IPS-11a (cell line): ENCODE data around the gene TSHR.
"Not testable (repeated sequence)": the region's sequence is repeated elsewhere in the genome, so short reads cannot be mapped to it uniquely, and the experiment has no call there.

Source experiments
- H3K4me3 ChIP-seq: one replicate; pipeline ENCODE4 v1.5.1; 2013; ENCODE audit warnings: low read depth, low read length, control low read depth

Gene TSHR

DNA sequence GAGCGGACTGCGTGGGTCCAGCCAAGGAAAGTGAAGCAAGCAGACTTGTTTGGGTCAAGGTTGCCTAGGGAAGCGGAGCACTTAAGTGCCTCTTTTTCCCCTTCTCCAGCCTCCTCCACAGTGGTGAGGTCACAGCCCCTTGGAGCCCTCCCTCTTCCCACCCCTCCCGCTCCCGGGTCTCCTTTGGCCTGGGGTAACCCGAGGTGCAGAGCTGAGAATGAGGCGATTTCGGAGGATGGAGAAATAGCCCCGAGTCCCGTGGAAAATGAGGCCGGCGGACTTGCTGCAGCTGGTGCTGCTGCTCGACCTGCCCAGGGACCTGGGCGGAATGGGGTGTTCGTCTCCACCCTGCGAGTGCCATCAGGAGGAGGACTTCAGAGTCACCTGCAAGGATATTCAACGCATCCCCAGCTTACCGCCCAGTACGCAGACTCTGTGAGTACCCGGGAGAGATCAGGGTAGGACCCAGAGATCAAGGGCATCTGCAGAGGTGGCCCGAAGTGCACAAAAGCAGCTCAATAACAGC, at the start of gene TSHR:
TSS of gene TSHR (plus strand) at position 206 of the 526 bp plus-strand sequence. CDS start at position 266, 60 bp downstream.
- H3K4me3 ChIP-seq, result peak within 1 kb of the TSS; percentile 51

DNA sequence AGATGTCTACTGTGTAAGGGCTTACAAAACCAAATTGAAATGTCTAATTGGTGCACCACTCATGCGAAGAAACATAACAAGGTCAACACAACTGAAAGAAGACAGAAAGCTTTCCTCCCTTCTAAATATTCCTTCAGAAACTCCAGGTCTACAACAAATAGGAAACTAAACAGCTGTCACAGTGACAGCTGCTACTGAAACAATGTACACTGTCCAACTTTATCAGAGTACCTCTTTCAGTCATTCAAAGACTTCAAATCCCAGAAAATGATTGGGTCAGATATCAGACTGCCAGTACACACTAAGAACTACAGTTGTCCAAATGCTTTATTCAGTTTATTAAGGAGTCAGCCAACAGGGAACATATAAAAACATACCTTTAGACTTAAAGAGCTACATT, 49.1 kb upstream of the TSHR start:
- no peak overlapping the region for H3K4me3 ChIP-seq

DNA sequence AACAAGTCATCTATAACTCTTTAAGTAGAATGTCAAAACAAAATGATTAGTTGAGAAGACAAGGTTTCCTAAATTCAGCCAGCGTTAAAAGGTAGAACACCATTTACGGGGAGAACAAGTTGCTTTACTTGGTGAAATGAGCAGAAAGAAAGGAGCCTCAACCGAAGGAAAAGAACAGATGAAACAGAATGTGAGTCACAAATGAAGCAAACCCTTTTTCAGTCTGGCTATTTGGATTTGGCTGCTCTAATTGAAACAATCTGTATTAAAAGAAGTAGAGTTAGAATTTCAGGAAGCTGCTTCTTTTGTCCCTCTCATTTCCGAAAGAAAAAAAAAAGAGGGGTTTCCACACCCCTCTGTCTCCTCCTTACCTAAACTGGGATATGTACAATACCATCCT, 48.5 kb upstream of the TSHR start:
- H3K4me3 ChIP-seq, result no peak overlapping the region

DNA sequence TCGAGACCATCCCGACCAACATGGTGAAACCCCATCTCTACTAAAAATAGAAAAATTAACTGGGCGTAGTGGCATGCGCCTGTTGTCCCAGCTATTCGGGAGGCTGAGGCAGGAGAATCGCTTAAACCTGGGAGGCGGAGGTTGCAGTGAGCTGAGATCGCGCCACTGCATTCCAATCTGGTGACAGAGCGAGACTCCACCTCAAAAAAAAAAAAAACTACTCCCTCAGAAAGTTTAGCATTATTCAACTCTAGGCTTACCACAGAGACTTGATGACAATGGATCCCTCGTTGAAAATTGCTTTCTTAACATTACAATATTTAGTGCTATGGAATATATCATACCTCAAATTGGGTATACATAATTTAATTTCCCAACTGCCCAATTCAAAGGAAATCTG, 43.4 kb upstream of the TSHR start:
- H3K4me3 ChIP-seq, result not testable (repeated sequence)

DNA sequence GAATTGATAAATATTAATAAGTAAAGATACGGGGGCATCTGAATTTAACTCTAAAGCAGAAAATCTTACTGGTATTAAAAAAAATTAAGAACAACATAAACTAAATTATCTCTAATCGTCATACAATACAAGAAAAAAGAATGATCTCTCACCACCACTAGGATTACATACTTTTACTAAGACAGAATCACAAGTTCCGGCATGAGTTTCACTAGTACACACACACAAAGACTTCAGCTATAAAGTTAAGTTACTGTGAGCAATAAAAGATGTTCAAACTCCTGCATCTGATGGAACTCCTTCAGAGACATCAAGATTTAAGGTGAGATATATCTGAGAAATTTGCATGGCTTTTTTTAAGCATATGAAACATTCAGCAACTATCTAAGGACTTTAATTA, 35.8 kb upstream of the TSHR start:
- no peak overlapping the region for H3K4me3 ChIP-seq

DNA sequence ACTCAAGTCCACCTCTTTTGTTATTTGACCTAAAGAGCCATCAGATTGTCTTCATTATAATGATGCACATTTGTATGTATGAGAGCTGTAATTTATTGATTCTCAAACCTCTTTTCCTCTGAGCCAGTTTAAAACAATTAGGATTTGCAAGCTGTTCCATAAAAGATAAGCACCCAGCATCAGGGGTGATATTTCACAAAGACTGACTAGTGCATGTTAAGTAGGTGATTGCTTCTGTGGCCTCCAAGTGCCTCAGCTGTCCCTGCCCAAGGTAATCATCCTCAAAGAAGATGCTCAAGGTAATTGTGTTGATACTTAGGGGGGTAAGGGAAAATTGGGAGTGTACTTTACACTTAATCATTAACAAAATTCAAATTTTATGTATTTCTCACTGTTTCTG, 32.1 kb upstream of the TSHR start:
- no peak overlapping the region for H3K4me3 ChIP-seq

DNA sequence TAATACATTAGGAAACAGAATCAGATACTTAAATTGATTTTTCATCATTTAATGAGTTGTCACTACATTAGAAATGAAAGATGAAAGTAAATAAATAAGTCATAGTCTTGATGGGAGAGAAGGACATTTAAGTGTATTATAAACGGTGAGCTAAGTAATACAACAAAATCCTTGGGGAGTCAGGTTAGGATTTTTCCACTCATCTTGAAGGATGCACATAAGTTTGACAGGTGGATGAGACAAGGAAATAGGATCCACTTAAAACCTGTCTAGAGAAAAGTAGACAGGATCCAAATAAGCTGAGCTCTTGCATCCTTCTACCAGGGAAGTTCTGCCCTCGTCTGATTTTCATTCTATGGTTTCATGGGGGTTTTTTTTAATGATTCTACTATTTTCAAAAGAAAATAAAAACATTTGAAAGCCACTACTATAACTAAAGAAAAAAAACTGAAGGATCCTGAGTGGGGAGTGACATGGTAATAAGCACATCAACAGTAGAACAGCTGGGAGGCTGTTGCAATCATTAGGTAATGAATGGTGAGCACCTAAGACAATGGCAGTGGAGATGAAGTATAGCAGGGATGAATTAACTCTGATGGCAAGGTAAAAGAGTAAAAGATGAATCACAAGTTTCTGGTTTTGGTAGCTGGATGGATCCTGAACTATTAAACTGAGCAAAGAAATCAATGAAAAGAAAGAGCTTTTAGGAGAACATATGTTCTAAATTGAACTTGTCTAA, 30.9 kb upstream of the TSHR start:
- no peak overlapping the region for H3K4me3 ChIP-seq

DNA sequence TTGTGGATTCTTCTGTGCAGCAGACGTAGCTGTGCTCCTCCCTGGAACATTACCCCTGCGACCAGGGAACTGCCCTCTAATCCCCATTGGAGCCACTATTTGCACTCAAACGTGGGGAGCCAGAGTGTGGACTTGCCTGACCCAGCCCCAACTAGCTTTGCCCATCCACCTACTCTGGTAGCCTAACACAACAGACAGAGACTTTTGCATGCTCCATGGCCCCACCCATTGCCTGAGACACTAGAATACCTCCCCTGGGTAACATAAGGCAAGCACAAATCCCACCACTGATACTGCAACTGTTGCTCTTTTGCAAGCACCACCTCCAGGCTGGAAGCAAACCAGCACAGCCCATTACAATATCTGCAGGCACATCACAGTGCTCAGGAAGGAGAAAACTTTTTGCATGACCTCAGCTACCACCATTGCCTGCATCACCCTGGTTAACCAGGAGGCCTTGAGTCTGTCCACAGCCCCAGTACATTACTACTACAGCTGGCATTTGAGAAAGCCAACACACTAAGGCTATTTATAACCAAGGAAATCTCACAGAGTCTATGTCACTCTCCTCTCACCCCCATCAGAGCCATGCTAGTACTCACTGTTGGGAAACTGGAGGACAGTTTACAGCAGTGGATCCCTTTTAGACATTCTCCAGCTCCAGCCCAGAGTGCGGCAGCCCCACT, 28.9 kb upstream of the TSHR start:
- H3K4me3 ChIP-seq, result no peak overlapping the region

DNA sequence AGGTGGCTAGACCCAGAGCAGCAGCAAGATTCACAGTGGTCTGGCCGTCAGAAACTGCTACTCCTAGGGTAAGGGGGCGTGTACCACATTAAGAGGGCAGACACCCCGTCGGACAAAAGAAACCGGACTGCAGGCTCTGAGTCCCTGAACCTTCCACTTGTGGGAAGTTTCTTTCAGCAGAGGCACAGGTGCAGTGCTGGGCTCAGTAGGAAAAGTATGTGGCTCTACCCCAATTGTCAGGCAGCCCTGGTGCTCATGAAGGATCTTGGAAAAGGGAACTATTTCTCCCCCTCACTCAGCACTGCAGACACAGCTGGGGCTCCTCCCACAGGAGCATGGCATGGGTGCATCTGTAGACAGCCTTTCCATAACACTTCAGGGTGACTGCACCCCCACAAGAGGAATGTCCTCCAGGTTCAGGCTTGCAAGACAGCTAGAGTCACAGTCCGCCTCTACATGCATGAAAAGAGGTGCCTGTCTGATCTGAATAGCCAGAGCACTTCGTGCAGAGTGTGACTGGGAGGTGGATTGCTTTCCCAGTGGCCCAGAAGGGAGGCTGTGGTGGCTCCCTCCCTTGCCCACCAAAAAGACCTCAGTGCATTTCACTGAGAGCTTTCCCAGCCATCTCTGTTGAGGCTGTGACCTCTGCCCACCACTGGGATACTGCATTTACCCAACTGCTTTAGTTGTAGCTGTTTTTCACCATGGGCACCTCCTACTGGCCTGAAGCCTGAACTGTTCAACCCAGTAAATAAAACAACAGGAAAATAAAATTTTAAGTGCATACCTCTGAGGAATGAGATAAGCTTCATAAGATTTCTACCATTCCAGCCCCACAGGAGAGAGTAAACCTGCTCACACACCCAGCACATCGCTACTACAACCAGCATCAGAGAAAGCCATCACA, 28.1 kb upstream of the TSHR start:
- H3K4me3 ChIP-seq, result no peak overlapping the region

DNA sequence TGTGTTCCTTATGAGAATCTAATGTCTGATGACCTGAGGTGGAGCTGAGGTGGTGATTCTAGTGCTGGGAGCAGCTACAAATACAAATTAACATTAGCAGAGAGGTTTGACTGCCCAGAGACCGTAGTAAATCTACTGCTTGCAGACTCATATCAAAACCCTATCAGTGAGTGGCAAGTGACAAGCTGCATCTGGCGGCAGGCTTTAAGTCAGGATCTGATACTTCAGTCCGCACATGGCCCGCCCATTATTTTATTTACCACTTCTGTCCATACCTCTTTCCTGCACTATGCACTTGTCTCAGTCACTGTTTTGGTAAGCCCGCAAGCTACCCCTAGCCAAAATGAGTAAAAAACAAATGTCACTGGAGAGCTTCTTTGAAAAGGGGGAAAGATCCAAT, 25.3 kb upstream of the TSHR start:
- H3K4me3 ChIP-seq, result no peak overlapping the region

DNA sequence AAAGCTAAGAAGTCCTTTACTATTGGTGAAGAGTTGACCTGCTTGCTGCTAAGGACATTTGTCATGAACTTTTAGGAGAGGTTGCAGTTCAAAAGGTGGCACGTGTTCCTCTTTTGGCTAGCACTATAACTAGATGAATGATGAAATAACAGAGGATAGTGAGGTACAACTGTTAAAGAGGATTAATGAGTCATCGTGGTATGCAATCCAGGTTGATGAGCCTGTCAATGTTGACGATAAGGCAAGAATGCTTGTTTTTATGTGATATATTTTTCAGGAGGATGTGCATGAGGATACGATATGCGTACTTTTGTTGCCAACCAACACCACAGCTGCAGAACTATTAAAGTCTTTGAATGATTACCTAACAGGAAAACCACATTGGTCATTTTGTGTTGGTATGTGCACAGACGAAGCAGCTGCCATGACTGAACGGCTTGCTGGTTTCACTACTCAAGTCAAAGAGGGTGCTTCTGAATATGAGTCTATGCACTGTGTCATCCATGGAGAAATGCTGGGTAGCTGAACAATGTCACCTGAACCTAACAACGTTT, 24.5 kb upstream of the TSHR start:
- H3K4me3 ChIP-seq, result no peak overlapping the region

DNA sequence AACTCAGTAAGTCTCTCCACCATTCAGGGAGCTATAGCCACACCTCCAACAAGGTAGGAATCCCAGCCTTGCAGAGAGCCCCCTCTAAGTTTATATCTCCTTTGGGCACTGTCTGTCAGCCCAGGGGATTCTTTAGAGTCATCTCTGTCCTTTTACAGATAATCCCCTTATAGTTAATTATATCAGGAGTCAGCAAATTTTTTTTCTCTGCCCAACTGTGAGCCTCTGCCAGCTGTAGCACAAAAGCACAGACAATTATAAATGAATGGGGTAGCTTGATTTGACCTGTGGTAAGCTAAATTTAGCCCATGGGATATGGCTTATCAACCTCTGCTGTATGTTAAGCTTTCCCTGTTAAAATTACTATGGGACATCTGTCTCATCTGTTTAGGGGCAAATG, 22.1 kb upstream of the TSHR start:
- H3K4me3 ChIP-seq, result no peak overlapping the region

DNA sequence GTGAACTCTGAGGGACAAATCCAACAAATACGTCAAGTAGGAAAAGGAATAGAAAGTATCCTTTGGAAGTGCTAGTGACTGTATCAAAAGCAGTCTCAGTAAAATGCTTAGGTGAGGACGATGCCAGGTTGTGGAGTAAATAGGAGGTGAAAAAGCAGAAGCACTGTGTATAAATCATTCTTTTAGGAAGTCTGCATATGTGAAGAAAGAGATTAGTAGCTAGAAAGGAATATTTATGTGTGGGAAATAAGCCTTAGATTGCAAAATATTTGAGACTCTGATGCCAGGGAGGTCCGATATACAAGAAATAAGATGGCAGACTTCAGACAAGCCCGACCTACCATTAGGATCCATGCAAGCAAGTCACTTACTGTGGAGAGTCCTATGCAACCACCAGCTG, 21.7 kb upstream of the TSHR start:
- no peak overlapping the region for H3K4me3 ChIP-seq

DNA sequence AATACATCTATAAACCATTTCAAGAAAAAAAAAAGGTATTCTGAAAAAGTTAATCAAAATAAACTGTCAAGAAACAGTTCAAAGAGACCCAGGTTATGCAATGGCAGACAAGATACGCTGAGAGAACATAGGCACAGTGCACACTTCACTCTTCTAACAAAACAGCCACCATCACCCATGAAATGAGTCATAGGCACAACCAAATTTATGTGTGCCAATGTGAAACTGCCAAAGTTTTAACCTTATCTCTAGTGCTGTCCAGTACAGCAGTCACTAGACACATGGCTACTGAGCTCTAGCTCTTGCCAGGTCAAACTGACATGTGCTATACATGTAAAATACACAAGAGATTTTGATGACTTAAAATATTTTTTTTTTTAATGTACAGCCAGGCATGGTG, 15.3 kb upstream of the TSHR start:
- no peak overlapping the region for H3K4me3 ChIP-seq

DNA sequence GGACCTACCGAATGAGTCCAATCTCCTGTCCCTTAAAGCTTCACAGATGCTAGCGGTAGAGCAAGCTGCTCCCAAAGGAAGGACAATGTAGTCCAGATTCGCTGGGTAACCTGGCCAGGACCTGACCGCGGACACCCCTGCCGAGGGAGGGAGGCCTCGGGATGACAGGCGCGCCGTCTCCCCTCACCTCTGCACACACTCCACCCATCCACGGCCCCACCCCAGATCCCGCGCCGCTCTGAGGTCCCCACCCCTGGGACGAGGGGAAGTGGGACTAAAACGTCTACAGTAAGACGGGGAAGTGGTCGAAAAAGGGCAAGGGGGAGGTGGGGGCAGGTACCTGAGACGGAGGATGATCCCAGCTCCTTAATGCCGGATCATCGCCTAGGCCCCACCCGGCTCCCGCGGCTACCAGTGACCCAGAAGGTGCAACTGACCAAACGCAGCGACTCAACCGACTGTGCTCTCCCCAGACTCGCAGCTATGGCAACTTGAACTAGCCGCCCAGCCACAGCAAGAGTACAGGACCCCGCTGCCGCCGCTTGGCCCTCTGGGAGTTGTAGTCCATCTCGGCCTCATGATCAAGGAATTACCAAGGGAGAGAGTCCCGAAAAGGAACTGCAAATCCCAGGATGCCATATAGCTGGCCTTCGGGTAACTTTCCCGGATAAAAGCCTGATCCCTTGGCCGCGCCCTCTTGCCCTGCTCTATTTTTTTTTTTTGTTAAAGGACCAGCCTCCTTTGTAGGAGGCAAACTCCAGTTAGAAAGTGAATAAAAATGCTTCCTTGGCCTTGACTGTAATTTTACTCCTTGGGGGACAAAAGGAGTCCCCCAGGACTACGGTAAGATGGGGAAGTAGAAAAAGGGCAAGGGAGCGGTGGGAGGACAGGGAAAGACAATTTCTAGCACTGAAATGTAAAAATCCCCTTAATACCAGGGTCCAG, 13.9 kb upstream of the TSHR start, which contains the start of gene CEP128:
TSS of gene CEP128 (minus strand) at position 498 of the 945 bp plus-strand sequence.
- H3K4me3 ChIP-seq, result peak within 1 kb of the TSS; percentile 94

DNA sequence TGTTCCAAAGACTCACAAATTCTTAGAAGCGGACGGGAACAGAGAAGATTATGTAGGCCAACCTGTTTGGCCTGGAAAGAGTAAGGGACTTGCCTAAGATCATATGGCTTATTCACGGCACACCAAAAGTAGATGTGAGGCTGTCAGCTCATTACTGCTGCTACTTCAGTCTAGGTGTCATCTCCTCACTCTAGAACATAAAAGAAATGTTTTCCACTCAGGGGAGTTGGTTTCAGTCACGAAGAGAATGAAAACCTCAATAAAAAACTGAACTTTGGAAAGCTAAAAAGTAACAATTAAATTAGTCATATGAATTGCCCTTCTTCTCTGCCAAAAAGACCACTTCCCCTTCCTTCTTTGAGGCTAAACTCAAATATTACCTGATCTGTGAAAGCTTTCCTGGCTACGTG, 13.2 kb upstream of the TSHR start:
- peak overlapping the region; percentile 94 for H3K4me3 ChIP-seq

DNA sequence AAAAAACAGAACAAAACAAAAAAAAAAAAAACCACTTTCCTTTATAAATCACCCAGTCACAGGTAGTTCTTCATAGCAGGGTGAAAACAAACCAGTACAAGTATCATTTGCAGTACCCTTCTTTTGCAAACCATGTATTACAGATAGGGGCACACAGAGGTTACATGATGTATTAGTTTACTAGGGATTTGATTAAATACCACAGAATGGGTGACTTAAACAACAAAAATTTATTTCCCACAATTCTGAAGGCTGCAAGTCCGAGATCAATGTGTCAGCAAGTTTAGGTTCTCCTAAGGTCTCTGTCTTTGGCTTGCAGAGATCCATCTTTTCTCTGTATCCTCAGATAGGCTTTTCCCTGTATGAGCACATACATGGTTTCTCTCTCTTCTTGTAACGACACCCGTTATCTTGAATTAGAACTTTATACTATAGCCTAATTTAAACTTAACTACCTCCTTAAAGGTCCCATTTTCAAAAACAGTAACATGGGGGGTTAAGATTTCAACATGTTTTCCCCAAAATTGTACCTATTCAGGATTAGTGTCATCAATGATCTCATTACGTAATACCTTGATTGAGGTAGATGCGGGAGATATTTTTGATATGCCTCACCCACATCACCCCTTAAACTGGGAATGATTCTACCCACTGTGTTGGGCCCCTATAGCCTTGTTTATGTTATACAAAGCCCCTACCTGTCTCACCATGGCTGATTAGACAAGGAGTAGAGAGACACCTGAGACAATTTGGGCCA, 10.4 kb upstream of the TSHR start:
- no peak overlapping the region for H3K4me3 ChIP-seq

DNA sequence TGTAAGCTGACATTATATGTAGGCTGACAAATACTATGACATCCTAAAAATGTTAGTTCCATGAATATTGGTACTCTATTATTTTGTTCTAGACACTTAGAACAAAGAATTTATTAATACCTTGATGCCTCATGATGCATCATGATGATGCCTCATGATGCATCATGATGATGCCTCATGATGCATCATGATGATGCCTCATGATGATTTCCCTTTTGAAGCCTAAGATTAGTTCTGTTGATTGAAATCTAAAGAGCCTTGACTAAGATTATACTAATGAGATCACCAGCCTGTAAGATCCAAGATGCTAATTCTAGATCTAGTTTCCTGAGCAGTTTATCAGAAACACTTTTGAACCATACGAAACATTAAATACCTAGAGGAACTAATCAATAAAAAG, 9.2 kb upstream of the TSHR start:
- no peak overlapping the region for H3K4me3 ChIP-seq

DNA sequence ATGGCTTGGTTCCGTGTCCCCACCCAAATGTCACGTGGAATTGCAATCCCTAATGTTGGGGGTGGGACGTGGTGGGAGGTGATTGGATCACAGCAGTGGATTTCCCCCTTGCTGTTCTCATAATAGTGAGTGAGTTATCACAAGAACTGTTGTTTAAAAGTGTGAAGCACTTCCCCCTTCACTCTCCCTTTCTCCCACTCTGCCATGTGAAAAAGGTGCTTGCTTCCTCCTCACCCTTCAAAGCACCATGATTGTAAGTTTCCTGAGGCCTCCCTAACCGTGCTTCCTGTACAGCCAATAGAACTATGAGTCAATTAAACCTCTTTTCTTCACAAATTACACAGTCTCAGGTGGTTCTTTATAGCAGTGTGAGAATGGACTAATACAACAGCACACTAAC, 8.6 kb upstream of the TSHR start:
- no peak overlapping the region for H3K4me3 ChIP-seq
